NCI-H345 treated with DMSO at 0.1 percent for 48 hours (cell line): ENCODE measurements around the gene TUSC2.

Experiments used
- DNase-seq: peaks from one replicate; lab custom pipeline; 2025; ENCODE audit not compliant: unreplicated experiment; lab: John Stamatoyannopoulos, UW

TUSC2 gene

DNA sequence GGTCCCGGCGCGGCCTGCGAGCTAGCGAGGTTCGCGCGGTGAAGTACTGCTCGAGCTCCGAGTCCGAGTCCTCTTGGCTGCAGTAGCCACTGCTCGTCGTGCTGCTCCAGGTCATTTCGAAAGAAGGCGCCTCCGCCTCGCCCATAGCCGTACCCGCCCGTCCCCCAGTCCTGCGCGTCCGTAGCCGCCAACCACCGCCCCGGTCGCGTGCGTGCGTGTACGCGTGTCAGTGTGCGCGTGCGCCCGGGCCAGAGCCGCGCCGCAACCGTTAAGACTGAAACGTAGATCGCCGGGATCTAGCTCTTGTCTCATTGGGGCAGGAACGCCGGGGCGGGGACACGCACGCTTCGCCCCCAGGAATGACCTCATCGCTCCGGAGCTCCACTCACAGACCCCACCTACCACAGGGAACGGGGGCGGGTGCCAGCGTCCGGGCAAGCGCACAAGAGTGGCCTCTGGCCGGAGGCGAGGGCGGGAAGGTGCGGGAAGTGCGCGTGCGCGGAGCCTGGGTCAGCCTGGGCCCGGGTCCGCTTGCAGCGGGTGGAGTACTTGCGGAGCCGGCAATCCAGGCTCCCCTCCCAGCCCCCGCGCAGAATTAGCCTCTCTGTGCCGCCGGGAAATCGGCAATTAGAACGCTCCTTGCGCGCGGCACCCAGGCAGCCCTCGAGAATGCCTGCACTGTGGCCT is 9.3 kb upstream of the TUSC2 start:
- peak; percentile 83 for DNase-seq

DNA sequence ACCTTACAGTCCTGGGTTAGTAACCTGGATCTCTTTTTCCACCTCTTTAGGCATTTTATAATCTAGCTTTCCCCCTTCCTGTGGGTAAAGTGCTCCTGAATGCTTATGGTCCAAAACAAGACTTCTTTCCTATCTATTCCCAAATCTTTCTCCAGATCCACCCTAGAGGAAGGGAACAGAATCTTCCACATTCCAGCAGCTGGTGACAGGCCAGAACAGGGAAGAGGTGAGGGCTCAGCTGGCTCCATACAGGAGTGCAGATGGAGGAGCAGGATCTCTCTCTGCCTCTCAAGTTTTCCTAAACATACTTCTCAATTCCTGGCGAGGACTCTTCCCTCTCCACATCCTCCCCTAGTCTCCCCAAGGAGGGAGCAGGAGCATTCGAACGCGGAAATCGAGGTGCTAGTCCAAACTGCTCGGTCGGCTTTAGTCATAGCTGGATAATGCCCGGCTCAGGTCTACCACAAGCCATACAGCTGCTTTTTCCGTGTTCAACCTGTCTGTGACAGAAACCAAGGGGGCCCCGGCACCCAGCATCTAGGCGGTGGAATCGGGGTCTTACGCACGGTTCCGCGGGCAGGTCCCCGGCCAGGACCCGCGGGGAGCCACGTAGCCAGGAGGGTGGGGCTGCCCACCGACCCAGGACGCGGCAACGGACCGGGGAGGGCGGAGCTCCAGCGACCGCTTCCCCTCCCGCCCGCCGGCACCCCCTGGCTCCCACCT is 8.6 kb upstream of the TUSC2 start:
- no peak for DNase-seq

DNA sequence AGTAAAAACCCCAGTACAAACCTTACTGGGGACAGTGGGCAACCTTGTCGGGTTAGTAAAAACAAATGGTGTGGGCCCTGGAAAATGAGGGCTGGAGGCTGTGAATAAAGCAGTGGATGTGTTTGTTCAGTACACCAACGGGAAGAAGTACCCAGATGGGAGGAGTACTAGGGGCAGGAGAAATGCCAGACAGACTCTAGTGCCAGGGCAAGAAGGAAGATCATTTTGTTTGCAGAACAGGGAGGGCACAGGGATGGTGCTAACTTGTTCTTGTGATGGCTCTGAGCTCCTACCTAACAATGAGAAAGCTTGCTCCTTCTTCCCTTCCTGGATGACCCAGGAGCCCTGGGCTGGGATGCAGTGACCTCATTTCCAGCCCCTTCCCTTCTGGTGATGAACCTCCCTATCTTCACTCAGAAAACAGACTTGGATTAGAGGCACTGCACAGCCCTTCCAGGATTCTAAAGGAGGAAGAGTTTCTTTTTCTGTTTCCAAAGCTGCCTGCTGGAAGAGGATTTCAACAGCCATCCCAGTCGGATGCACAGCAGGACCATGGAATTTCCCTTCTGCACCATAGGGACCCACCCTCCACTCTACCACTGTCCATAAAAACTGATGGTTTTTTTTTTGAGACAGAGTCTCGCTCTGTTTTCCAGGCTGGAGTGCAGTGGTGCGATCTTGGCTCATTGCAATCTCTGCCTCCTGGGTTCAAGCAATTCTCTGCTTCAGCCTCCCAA is 6.5 kb upstream of the TUSC2 start:
- DNase-seq = no peak

DNA sequence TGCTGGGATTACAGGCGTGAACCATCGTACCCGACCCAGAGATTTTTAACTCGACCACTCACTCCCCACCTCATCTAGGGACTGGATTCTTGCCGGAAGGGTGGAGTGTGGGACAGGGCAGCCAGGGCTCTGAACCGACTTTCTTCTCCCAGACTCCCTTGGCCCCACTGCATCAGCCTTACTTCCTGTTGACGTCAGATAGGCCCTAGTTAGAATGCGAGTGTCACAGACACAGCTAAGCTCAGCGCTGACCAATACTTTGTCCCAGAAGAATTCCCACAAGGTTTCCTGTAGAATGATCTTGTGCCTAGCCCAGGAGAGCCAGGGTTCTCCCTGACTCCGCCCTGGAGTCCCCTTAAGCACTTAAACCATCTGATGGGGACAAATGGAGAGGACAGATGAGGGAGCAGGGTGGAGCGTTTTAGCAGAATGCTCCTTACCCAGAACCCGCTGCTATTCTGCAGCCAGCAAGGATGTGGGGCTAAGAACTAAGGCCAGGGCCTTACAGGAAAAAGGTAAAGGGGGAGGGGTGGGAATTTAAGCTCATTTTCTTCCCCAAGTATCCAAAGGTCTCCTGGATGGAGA is 5.8 kb upstream of the TUSC2 start:
- no peak for DNase-seq

DNA sequence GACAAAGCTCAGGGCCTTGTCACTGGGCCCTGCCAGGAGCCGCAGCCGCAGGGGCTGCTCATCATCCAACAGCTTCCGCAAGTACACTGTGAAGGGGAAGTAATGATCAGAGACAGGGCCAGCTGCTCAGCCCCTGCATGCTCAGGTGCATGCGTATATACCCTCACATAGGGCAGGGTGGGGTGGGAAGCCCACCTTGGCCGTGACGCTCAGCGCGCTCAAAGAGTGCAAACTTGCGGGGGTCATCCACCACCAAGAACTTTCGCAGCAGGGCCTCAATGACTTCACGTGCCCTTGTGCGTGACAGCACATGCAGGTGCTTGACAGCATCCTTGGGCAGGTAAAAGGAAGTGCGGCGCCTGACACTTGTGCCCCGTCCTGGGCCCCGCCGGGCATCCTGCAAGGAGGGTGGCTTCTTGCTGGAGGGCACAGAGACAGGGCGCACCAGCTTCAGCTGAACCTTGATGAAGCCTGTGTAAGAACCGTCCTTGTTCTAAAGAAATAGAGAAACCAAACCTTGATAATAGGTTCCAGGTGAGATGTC is 3.4 kb upstream of the TUSC2 start:
- DNase-seq = no peak

DNA sequence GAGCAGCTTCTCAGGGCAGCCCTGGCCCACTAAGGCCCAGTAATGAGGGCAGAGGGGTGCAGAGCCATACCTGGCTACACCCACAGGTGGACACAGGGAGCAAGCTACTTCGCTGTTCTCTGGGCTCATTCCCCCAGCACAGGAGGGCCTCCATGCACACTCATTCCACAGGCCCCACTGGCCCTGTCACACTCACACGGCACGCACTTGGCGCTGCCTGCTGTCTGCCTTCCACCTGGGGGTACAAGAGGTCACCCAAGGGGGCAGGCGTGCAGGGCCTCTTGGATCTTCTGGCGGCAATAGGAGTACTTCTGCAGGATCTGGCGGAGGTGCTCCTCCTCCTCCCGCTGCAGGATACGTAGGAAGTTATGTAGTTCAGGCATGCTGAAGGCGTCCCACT is 2.3 kb upstream of the TUSC2 start:
- no peak for DNase-seq

DNA sequence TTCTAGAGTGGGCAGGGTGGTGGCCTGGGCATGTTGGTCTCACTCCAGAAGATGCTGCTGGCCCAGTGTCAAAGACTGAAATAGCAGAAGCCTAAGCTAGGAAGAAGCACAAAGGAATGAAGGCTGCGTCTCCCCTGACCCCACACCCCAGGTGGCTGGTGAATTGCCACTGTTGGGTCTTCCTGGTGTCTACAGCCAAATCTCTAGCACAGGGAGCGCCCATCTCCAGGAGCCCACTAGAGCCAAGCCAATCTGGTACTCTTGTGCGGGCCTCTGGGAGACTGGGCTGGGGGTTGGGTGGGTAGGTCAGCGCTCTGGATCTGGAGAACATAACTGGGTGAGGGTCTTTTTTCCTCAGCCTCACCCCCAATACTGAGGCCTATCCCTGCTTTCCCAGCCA is 894 bp downstream of the TUSC2 start:
- no peak for DNase-seq

DNA sequence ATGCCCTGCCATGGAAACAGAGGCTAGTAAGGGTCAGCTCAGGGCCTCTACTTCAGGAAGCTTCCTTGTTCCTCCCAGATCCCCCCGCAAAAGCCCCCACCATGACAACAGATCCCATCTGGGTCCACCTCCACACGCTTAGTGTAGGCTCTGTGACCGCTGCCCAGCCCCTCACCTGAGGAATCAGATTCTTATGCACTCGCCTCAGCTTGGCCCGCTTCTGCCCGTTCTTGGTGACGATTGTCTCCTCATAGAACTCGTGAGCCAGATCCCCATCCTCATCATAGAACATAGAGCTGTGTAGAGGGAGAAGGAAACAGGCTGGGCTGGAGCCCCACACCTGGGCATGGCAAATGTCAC is 1.9 kb downstream of the TUSC2 start:
- no peak for DNase-seq

DNA sequence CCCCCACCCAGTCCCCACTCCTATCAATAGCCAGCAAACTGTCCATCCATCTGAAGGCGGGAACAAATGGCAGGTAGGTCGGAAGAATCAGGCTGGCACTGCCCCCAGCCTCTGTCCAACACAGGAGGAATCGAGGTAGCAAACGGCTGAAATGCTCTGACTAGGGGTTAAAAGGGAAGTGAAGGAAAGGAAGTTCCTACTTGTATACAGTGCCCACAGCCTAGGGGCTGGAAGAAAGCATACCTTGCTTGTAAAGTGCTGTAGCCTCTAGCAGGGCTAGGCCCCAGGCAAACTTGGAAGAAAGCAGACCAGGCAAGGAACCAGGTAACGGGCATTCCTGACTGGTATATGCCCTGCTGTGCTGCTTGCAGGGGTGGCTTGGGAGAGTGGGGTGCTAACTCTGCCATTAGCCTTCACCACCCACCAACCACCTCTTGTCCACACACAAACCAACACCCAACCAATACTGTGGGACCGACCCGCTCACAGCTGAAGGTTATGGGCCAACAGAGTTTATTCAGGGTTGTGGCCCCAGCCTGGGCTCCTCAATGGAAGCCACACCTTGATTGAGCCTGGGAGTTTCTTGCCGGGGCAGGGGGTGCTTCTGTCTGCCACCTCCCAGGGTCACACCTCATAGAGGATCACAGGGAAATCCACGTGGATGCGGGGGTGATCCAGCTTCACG is 2.4 kb downstream of the TUSC2 start:
- no peak for DNase-seq

DNA sequence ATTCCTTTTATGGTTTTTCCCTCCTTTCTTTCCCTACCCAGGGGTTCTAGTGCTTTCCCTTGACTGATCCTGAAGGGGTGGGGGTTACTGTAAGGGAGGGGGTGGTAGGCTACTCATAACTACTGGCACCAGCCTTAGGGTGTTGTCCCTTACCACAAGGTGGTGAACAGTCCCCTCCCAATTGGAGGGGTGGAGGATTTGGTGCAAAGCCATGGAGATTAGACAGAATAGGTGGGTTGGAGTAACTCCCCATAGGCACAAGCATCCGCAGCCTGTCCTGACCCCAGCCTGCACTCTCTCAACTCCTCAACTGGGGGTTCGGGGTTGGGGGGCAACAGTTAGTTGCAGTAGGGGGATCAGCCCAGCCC is 2.9 kb downstream of the TUSC2 start:
- DNase-seq = no peak

DNA sequence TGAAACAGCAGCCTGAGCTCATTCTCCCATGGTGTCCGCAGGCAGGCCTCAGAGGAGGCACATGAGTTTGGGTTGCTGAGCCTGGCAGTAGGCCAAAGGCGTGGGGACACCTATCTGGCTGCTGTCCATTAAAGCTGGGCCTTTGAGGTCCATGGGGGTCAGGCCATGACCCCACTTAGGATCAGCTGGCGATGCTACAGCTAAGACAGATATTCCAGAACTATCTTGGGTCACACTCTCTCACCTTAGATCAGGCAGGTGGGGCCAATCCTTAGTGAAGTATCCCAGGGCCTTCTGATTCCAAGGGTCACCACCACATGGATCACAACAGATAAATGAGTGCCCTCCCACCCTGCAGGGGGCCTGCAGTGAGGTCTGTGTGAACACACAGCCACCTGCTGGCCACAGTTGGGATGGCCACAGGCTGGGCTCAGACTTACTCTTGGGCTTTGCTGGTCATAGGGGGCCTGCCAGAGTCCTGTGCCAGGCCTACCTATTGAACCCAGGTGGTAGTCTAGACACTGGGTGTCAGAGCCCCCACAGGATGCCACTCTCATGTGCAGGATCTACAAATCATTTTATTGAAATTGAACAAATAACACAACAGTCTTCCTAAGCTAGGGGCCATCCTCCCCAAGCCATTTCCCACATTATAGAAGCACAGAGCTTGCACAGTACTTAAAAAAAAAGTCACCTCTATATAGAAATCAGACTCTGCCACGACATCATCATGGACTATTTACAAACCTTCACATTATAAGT is 3.5 kb downstream of the TUSC2 start:
- peak; percentile 19 for DNase-seq

DNA sequence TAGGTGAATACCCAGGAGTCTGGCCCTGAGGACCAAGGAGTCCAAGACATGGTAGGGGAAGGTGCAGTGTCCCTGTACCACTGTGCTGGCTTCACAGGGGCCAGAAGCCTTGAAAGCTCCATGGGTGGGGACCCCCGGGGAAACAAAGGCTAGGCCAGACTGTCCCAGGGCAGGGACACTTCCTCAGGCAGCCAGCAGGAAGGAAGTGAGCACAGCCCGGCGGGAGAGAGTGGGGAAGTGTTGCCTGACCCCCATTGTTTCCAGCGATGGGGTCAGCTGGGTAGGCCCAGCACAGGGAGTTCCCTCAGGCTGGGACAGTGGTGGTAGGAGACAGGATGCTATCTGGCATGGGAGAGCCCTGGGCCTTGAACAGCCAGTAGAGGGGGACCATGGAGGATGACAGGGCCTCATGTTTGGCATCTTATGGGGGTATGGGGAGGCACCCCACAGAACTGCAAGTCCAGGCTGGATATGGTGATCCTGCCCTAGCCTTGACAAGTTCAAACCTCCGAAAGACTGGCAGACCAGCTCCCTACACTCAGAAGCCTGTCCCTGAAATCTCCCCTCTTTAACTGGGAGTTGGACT is 4.3 kb downstream of the TUSC2 start:
- no peak for DNase-seq

DNA sequence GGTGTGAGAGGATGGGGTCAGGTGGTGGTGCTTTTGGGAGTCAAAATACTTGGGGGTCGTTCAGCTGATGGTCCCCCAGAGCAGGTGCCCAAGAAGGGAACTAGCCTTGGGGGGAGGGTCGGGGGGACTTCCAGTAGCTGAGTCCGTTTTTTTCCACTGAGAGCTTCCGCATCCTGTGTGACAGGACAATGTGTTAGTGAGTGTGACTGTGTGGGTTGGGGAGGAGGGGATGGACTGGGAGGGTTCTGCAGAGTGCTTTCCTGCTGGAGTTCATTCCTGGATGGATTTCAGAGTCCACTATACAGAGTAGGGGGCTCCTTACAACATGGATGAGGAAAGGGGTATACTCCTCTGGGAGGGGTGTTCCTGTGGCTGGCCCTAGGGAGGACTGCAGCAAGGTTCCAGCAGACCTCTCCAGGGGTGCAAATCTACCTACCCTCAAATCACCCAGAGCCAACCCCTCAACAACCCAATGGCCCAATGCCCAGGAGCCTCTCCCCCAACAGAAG is 4.9 kb downstream of the TUSC2 start:
- no peak for DNase-seq

DNA sequence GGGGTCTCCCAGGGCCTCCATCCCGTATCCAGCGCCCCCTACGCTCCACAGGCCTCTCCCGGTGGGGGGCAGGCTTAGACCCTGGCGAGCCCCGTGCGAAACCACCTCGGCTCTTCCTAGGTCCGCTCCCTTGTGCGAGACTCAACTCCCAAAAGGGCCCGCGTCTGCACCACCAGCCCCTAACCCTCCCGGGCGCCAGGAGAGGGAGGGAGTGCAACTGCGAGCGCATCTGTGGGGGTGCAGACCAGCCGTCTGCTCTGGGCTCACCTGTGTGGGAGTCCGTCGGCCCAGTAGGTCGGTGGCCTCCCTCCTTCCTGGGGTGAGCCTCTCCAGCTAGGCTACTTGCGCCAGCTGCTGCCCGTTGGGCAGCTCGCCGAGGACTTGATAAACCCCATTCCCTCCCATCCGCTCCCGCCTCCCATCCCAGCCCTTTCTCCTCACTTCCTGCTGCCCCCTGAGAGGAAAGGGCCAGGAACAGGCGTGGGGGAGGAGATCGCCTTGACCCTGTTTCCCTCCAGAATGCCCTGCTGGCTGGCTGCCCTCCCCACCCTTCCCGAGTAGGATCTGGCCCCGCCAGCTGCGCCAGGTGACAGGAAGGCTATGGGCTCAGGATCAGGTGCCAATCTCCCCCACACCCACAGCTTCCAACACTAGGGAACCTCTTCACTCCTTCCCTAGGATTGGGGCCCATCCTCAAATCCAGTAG is 5.5 kb downstream of the TUSC2 start, which contains the start of gene HYAL2:
Gene HYAL2, minus strand, starts transcription at position 360 of the 706 bp plus-strand sequence. CDS start 2,256 bp downstream, outside the sequence.
- no peak for DNase-seq

DNA sequence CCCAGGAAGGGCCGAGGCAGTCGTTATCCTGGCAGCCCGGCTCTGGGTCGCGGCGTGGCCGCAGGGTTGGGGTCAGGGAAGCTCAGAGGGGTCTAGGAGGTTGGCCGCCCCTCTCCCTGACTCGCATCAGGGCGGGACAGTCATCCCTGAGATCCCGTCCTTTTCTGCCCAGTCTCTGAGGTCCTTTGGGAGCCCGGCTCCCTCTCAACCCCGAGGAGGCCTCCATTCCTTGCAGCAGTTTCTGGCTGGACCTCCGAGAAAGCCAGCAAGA is 6.0 kb downstream of the TUSC2 start:
- no peak for DNase-seq

DNA sequence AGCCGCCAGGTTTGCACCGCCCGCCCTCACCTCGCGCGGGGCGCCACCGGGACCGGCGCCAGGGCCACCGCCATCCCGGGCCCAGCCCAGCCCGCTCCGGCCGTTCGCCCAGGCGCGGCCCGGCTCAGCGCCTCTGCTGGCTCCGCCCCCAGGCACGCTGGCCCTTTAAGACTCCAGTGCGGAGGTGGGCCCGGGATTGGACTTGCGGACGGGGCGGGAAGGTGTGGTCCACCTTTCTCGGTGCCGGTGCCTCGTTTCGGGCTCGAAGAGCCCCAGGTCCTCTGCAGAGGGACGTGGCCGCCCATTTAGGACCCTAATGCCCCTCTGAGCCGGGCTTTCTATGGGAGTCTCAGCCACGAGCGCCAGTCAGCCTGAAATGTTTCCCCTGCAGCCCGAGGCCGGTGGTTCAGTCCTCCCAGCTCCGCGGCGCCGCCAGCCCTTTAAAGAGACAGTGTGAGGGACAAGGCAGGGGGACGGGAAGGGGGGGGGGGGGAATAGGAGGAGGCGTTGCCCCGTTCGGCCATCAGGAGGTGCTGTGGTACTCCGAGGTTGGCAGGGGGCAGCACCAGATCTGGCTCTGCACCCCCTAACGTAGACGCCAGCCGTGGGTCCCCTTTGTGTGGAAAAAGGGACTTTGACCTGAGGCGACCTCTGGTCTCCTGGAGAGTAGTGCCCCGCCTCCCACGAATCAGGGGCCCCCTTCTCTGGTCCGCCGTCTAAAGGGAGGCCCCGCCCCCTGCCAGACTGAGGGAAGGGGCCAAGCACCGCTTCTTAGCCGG is 6.5 kb downstream of the TUSC2 start:
- peak; percentile 65 for DNase-seq

DNA sequence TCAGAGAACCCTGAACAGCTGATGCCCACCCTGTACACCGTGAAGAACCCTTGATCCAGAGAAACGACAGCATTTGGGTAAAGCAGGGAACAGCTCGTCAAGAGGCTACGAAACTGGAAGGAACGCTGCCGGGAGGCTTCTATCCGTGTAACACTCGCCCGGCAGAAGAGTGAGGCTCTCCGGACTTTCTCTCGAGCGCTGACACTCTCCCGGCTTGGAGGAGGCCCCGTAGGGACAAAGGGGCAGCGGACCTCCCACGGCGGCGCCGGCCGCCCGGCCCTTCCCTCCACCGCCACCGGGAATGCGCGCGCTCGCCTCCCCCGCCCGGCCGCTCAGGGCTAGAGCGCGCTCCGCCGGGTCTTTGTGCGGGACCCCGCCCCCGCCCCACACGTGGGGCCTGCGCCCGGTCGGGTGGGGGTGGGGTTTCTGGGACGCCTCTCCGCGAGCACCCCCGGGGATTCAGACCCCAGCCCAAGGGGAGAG is 7.1 kb downstream of the TUSC2 start:
- peak; percentile 4 for DNase-seq

DNA sequence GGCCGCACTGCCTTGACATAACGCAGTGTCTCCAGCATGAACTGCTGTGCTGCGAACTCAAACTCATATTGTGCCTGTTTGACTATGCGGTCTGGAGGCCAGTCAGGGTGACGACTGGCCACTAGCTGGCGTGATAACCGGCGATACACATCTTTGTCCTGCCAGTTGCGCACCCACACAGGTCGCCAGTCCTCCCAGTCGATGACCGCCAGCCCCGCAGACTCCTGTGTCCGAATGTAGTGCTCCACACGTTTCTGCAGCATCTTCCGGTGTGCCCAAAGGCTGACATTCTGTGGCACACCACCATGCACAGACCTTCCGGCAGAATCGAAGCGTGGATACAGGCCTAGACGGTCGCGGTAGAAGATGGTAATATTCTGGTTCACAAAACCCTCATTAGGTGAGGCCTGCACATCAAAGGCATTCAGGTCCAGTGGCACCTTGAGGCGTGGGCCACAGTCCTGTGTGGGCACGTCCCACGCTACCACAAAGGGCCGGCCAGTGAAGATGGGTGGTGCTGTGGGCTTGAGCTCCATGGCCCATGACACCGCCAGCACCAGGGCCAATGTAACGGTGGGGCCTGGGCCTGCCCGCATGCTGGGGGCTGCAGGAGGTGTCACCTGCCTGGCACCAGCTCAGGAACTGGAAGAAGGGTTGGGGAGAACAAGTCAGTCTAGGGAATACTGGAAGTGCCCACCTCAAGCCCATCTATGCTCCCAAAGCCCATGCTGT is 8.0 kb downstream of the TUSC2 start:
- no peak for DNase-seq
